Suprapubic skin (tissue), 4 donors: ENCODE data around the gene THBS3.

Experiments
- EP300 ChIP-seq: sonication (generic); formaldehyde crosslinking; IDR thresholded peaks from one replicate; pipeline ENCODE4 v1.6.1; 2017; ENCODE audit warnings: antibody characterized with exemption
- POLR2A ChIP-seq, 2 donors: fragments of 450-650 bp; IDR thresholded peaks; one replicate each; pipeline ENCODE4 v1.6.1; 2017; ENCODE audit warnings: antibody characterized with exemption in 2 of 2, mild to moderate bottlenecking in 2 of 2, moderate library complexity in 2 of 2
- POLR2AphosphoS5 ChIP-seq, 3 donors: sonication (generic); formaldehyde crosslinking; IDR thresholded peaks; one replicate each; pipeline ENCODE4 v1.6.1; 2017; ENCODE audit warnings: antibody characterized with exemption in 3 of 3
- TF ChIP-seq, protein P1 (sequence below), 2 donors: fragments of 200-600 bp in 1 of 2; fragments of 450-650 bp in 1 of 2; sonication (generic) in 1 of 2; IDR thresholded peaks; one replicate each; pipeline ENCODE4 v1.5.1; 2016 to 2019; ENCODE audit warnings: antibody characterized with exemption in 2 of 2, mild to moderate bottlenecking in 1 of 2, moderate library complexity in 1 of 2

- TF ChIP-seq, protein P1, sequence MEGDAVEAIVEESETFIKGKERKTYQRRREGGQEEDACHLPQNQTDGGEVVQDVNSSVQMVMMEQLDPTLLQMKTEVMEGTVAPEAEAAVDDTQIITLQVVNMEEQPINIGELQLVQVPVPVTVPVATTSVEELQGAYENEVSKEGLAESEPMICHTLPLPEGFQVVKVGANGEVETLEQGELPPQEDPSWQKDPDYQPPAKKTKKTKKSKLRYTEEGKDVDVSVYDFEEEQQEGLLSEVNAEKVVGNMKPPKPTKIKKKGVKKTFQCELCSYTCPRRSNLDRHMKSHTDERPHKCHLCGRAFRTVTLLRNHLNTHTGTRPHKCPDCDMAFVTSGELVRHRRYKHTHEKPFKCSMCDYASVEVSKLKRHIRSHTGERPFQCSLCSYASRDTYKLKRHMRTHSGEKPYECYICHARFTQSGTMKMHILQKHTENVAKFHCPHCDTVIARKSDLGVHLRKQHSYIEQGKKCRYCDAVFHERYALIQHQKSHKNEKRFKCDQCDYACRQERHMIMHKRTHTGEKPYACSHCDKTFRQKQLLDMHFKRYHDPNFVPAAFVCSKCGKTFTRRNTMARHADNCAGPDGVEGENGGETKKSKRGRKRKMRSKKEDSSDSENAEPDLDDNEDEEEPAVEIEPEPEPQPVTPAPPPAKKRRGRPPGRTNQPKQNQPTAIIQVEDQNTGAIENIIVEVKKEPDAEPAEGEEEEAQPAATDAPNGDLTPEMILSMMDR (IDR thresholded peaks at IDR 0.05), result peak in 1 of 2 donors; percentile 9
- TF ChIP-seq POLR2A (IDR thresholded peaks at IDR 0.05) (no peak), EP300 (no peak), POLR2AphosphoS5 (IDR thresholded peaks at IDR 0.05) (peak in 1 of 3 donors; percentile 65)
Measured at GRCh38 chr1:155227261-155228095, 19.8 kb upstream of the THBS3 start.
